Measurements from ENCODE around the gene PLCB2. TPM values are rescaled to one million over a fixed set of nuclear protein-coding genes. Genes with fewer than 3 reads are reported as not detected.

PLCB2 gene
- total and polyA plus RNA-seq, 2 donors (not counting 3 experiments of a cell fraction or from before 2014, with no cell fraction given) = 1.5 to 1.6 TPM

DNA sequence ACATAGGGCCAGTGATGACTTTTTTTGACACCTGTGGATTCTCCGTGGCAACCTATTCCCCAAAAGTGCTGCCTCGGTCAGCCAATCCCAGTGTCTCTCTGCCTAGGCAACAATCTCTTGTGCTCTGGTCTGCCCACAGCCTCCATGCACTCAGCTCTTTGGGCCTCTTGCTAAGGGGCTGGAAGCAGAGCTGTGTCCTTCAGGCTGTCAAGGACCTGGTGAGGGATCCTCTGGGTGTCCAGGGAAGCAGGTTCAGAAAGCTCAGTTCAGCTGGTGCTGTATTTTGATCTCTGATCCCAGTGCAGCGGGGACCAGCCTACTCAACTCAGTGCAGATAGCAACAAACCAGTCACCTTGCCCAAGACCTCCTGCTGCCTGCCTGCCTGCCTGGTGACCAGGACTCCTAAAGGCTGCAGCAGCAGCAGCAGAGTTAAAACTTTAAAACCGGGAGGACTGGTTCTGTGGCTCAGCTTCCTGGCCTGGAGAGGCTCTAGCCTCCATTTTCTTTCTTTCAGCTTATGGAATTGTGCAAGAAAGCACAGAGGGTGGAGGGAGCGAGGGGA is 62.7 kb downstream of the PLCB2 start:
- no peak for FAIRE-seq
- Histone ChIP-seq H3K4me3 (replicated peaks in 1 of 3; ENCODE audit: insufficient read depth in 1 of 3, low read depth in 1 of 3, low read length in 3 of 3) (no peak overlapping the region), H3K36me3 (ENCODE audit: control insufficient read depth in 2 of 2, extremely low read depth in 1 of 2, insufficient read depth in 2 of 2, low read length in 2 of 2) (no peaks in the 10 kb centered on the region), H2AFZ (ENCODE audit: low read depth, low read length) (no peak overlapping the region), H3K27me3 (ENCODE audit: control insufficient read depth in 2 of 2, insufficient read depth in 2 of 2, low read length in 2 of 2) (peaks cover under 1 to 5% of the 10 kb centered on the region in 2 experiments), H3K4me2 (ENCODE audit: insufficient read depth, low read length) (no peak overlapping the region), H3K4me1 (ENCODE audit: control insufficient read depth, extremely low read depth, insufficient read depth, low read length) (no peaks in the 10 kb centered on the region), H3K9me1 (replicated peaks; ENCODE audit: control insufficient read depth, extremely low read depth, insufficient read depth, low read length) (no peaks in the 10 kb centered on the region), H3K9ac (replicated peaks; ENCODE audit: extremely low read depth, insufficient read depth, low read length) (no peak overlapping the region), H4K20me1 (replicated peaks; ENCODE audit: control insufficient read depth, extremely low read depth, insufficient read depth, low read length) (no peaks in the 10 kb centered on the region), H3K9me3 (replicated peaks; ENCODE audit: control insufficient read depth, insufficient read depth, low read length) (no peaks in the 10 kb centered on the region), H3K79me2 (ENCODE audit: control insufficient read depth, insufficient read depth, low read length) (no peaks in the 10 kb centered on the region), H3K27ac (ENCODE audit: insufficient read depth, low read depth, low read length) (no peak overlapping the region)
- TF ChIP-seq GATA2 (IDR thresholded peaks at IDR 0.05; ENCODE audit: insufficient read depth, insufficient read length, low read depth, low read length) (no peak), POLR2AphosphoS5 (IDR thresholded peaks at IDR 0.05; ENCODE audit: insufficient read depth, low read depth, low read length) (no peak), MYC (IDR thresholded peaks at IDR 0.05; ENCODE audit: low read depth, low read length) (no peak), JUN (IDR thresholded peaks at IDR 0.05; ENCODE audit: borderline replicate concordance, insufficient read depth, insufficient read length, low read depth) (no peak), FOS (IDR thresholded peaks at IDR 0.05; ENCODE audit: borderline replicate concordance, insufficient read depth, low read length) (no peak), POLR2A (IDR thresholded peaks at IDR 0.05; ENCODE audit: low read depth, low read length) (no peak)
- TF ChIP-seq, protein P1, sequence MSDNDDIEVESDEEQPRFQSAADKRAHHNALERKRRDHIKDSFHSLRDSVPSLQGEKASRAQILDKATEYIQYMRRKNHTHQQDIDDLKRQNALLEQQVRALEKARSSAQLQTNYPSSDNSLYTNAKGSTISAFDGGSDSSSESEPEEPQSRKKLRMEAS (IDR thresholded peaks at IDR 0.05; ENCODE audit: insufficient read depth, insufficient read length) = no peak
- TF ChIP-seq, protein P2, sequence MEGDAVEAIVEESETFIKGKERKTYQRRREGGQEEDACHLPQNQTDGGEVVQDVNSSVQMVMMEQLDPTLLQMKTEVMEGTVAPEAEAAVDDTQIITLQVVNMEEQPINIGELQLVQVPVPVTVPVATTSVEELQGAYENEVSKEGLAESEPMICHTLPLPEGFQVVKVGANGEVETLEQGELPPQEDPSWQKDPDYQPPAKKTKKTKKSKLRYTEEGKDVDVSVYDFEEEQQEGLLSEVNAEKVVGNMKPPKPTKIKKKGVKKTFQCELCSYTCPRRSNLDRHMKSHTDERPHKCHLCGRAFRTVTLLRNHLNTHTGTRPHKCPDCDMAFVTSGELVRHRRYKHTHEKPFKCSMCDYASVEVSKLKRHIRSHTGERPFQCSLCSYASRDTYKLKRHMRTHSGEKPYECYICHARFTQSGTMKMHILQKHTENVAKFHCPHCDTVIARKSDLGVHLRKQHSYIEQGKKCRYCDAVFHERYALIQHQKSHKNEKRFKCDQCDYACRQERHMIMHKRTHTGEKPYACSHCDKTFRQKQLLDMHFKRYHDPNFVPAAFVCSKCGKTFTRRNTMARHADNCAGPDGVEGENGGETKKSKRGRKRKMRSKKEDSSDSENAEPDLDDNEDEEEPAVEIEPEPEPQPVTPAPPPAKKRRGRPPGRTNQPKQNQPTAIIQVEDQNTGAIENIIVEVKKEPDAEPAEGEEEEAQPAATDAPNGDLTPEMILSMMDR (IDR thresholded peaks at IDR 0.05; ENCODE audit: extremely low read depth in 1 of 2, insufficient read depth in 1 of 2, low read depth in 1 of 2, low read length in 2 of 2) = no peak
- BruUV-seq (replicated peaks) = no TSS peak
- DNase-seq (ENCODE audit: low read depth, low spot score) = no peak
- POLR2A ChIA-PET = no interaction called here
- CTCF ChIA-PET = interaction anchor here (0.7 to 1.4 kb wide), 3 partner anchors 10 to 30 kb away, joined by 3 to 8 read pairs (median 3); no protein-coding TSS in a partner anchor
- dilution Hi-C loops (cut with MboI; ENCODE audit: extremely low pct_ligation_motif_present, low sequenced_read_pairs) = no loop called here
- intact Hi-C loops (cut with micrococcal nuclease) = no loop called here

All from endothelial cell of umbilical vein (primary cell).